Measurements from ENCODE around the gene SIX5. TPM values are rescaled to one million over a fixed set of nuclear protein-coding genes. Genes with fewer than 3 reads are reported as not detected.

SIX5 gene
- total RNA-seq = 4.9 and 5.8 TPM in 2 replicates

GRCh38 chr19:45768984-45769782 lies at the start of gene SIX5:
TSS of gene SIX5 (minus strand) at chr19:45769252. CDS start at chr19:45768844, 408 bp downstream.

GRCh38 chr19:45814851-45815480 lies 45.9 kb upstream of the SIX5 start, which contains the start of gene RSPH6A:
TSS of gene RSPH6A (minus strand) at chr19:45815308. CDS start at chr19:45815176, 132 bp downstream.

GRCh38 chr19:45792470-45793177 lies 23.6 kb upstream of the SIX5 start, which contains the start of gene DMWD:
TSS of gene DMWD (minus strand) at chr19:45792845. CDS start at chr19:45792756, 89 bp downstream.

GRCh38 chr19:45782162-45782691 lies 13.2 kb upstream of the SIX5 start, which contains the start of gene DMPK:
TSS of gene DMPK (minus strand) at chr19:45782490. CDS start at chr19:45782352, 138 bp downstream.

GRCh38 chr19:45733160-45733810 lies 35.8 kb downstream of the SIX5 start, which contains the start of gene MEIOSIN:
TSS of gene MEIOSIN (plus strand) at chr19:45733439. CDS start at chr19:45735377, 1,938 bp downstream.

GRCh38 chr19:45730368-45731288 lies 38.4 kb downstream of the SIX5 start, which contains the start of gene FBXO46:
TSS of gene FBXO46 (minus strand) at chr19:45730896. CDS start at chr19:45713495, 17,401 bp downstream.

Other genes starting within 250 kb of the SIX5 start
- gene OPA3, start 184.4 kb downstream of the SIX5 start, total RNA-seq = 4.5 and 5.6 TPM in 2 replicates
- 1.5 and 4.2 TPM in 2 replicates for gene GPR4, start 167.0 kb downstream of the SIX5 start, total RNA-seq
- gene EML2, start 129.9 kb downstream of the SIX5 start, total RNA-seq = 17.5 and 37.1 TPM in 2 replicates
- gene GIPR, start 101.0 kb downstream of the SIX5 start, total RNA-seq = 0.15 TPM in 1 of 2 replicates, not detected in the other
- gene SNRPD2, start 77.3 kb downstream of the SIX5 start, total RNA-seq = 461 and 713 TPM in 2 replicates
- 16.7 and 26.0 TPM in 2 replicates for gene QPCTL, start 76.6 kb downstream of the SIX5 start, total RNA-seq
- gene FBXO46, start 38.4 kb downstream of the SIX5 start, total RNA-seq = 4.3 and 5.5 TPM in 2 replicates
- gene MEIOSIN, start 35.8 kb downstream of the SIX5 start, total RNA-seq = not detected in 2 replicates
- 5.5 and 6.5 TPM in 2 replicates for gene DMPK, start 13.2 kb upstream of the SIX5 start, total RNA-seq
- 18.5 and 20.1 TPM in 2 replicates for gene DMWD, start 23.6 kb upstream of the SIX5 start, total RNA-seq
- gene RSPH6A, start 46.1 kb upstream of the SIX5 start, total RNA-seq = 0.15 TPM in 1 of 2 replicates, not detected in the other
- 23.1 and 32.1 TPM in 2 replicates for gene SYMPK, start 93.9 kb upstream of the SIX5 start, total RNA-seq
- under 0.01 TPM in 1 of 2 replicates, not detected in the other for gene FOXA3, start 95.1 kb upstream of the SIX5 start, total RNA-seq
- 21.1 and 22.2 TPM in 2 replicates for gene IRF2BP1, start 116.9 kb upstream of the SIX5 start, total RNA-seq
- 1.1 and 1.6 TPM in 2 replicates for gene MYPOP, start 133.4 kb upstream of the SIX5 start, total RNA-seq
- gene NANOS2, start 145.5 kb upstream of the SIX5 start, total RNA-seq = not detected in 2 replicates
- gene NOVA2, start 204.6 kb upstream of the SIX5 start, total RNA-seq = 2.1 and 3.2 TPM in 2 replicates
- 8.8 and 14.0 TPM in 2 replicates for gene CCDC61, start 226.2 kb upstream of the SIX5 start, total RNA-seq

All from epithelial cell of umbilical artery (primary cell).